Germinal center (tissue), 1 donor: ENCODE data around the gene DOK3.
"Not testable (repeated sequence)": the region's sequence is repeated elsewhere in the genome, so short reads cannot be mapped to it uniquely, and the experiment has no call there.

ENCODE experiments used
- DNase-seq: peaks from one replicate; pipeline ENCODE4 v3.0.0; 2012; ENCODE audit warnings: mixed read lengths, low spot score

Gene DOK3

GRCh38 chr5:177534433-177534832, 24.8 kb upstream of the DOK3 start:
- not testable (repeated sequence) for DNase-seq

GRCh38 chr5:177531209-177531940, 21.7 kb upstream of the DOK3 start:
- DNase-seq = no peak

GRCh38 chr5:177530638-177531037, 21.0 kb upstream of the DOK3 start:
- no peak for DNase-seq

GRCh38 chr5:177529247-177530203, 19.9 kb upstream of the DOK3 start:
- no peak for DNase-seq

- no peak for DNase-seq
Measured at GRCh38 chr5:177528631-177529030, 19.0 kb upstream of the DOK3 start.

- DNase-seq = no peak
Measured at GRCh38 chr5:177527595-177527994, 18.0 kb upstream of the DOK3 start.

- no peak for DNase-seq
Measured at GRCh38 chr5:177526791-177527190, 17.2 kb upstream of the DOK3 start.

GRCh38 chr5:177526191-177526590, 16.6 kb upstream of the DOK3 start:
- DNase-seq = no peak

GRCh38 chr5:177524941-177525655, 15.5 kb upstream of the DOK3 start:
- no peak for DNase-seq

GRCh38 chr5:177524539-177524900, 14.9 kb upstream of the DOK3 start:
- no peak for DNase-seq

- DNase-seq = no peak
Measured at GRCh38 chr5:177523711-177524538, 14.3 kb upstream of the DOK3 start.

- no peak for DNase-seq
Measured at GRCh38 chr5:177520916-177521513, 11.4 kb upstream of the DOK3 start.

GRCh38 chr5:177520271-177520670, 10.6 kb upstream of the DOK3 start:
- DNase-seq = no peak

GRCh38 chr5:177519463-177520235, 10.0 kb upstream of the DOK3 start:
- no peak for DNase-seq

- DNase-seq = peak; percentile 96
Measured at GRCh38 chr5:177516601-177517568, 7.3 kb upstream of the DOK3 start, which contains the start of gene DDX41. Gene DDX41 (minus strand): TSS chr5:177516961. CDS start chr5:177516945, 16 bp downstream.

GRCh38 chr5:177515580-177515979, 6.0 kb upstream of the DOK3 start:
- DNase-seq = no peak

- DNase-seq = no peak
Measured at GRCh38 chr5:177514541-177514940, 4.9 kb upstream of the DOK3 start.

- DNase-seq = no peak
Measured at GRCh38 chr5:177513500-177513899, 3.9 kb upstream of the DOK3 start.

- no peak for DNase-seq
Measured at GRCh38 chr5:177512736-177513380, 3.2 kb upstream of the DOK3 start.
